NCI-H446 (cell line): ENCODE measurements around the gene UNK.

ENCODE experiments used
- DNase-seq, 2 experiments: peaks; one replicate each; lab custom pipeline; 2025; lab: John Stamatoyannopoulos, UW

Gene UNK

DNA sequence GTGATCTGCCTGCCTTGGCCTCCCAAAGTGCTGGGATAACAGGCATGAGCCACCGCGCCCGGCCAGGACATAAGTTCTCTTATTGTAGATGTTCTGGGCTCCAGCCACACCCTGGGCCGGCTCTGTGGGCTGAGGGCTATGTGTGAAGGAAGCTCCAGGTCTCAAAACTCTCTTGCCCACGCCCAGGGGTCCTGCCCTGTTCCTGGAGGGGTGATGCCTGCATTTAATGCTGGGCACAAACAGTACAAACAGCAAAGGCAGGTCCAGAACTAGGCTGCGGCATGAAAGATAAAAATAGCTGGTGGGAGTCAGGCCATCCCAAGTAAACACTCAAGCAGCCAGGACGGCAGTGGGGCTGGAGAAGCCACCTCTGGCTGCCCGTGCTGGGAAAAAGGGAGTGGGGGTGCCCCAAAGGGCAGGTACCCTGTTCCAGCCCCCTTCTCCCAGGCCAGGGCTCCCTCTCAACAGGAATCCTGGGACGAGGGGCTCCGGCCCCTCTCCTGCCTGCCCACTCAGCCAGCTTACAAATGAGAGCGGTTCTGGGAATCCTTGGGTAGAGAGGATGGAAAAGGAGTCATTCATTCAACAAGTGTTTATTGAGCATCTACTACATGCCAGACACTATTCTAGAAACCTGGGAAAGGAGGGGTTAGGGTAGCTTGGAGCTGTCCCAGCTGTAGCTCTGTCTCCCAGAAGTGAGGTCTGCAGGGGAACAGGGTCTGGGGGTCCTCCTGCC, 89.1 kb downstream of the UNK start:
- DNase-seq = no peak

DNA sequence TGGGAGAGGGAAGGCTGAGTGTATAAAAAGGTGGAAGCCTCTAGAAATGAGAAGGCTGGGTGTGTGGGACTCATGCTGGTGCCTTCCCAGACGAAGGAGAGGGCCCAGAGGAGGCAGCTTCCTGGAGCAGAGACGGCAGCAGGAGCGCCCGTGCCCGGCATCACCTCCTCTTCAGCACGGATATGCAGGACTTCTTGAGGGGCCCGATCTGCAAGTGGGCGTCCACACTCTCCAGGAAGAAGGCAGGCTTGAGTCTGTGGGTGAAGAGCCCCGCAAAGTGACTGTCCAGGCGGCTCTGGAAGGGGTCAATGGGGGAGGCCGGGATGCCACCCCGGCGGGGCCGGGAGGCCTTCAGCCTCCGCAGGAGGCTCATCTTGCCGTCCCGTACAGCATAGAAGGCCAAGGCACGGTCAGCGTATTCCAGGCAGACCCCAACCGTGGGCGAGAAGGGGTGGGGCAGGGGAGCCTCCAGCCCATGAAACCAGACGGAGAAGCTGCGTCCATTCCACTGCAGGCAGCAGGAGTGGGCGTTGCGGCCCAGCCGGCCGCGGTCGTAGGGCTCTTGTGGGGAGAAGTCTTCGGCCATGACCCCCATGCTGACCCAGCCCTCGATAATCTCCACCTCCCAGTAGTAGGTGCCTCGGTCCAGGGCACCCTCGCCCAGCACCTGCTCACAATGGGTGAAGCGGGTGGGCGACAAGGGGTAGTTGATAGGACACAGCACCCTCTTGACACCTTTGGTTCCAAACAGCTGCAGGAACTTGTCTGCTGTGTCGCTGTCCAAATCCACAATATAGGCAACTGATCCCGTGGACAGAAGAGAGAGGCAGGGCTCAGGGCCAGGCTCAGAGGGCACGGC, 89.9 kb downstream of the UNK start:
- no peak for DNase-seq
